Parathyroid adenoma (tissue), 2 donors: ENCODE results near the gene DCUN1D2.

Experiments
- H2AFZ ChIP-seq: fragments of 300-600 bp; sonication (generic); one replicate; pipeline ENCODE4 v1.7.0; 2017; ENCODE audit warnings: antibody characterized with exemption, mild to moderate bottlenecking
- H3K27ac ChIP-seq: fragments of 300-600 bp; sonication (generic); one replicate; pipeline ENCODE4 v1.7.0; 2017
- H3K27me3 ChIP-seq: fragments of 300-600 bp; sonication (generic); one replicate; pipeline ENCODE4 v1.7.0; 2017; ENCODE audit warnings: low read length; ENCODE audit not compliant: control insufficient read depth, insufficient read depth
- H3K36me3 ChIP-seq: fragments of 300-600 bp; sonication (generic); one replicate; pipeline ENCODE4 v1.7.0; 2017; ENCODE audit warnings: low read length; ENCODE audit not compliant: control insufficient read depth, insufficient read depth
- H3K4me1 ChIP-seq: fragments of 300-600 bp; sonication (generic); one replicate; pipeline ENCODE4 v1.7.0; 2017; ENCODE audit warnings: control low read depth
- H3K4me2 ChIP-seq: fragments of 300-600 bp; sonication (generic); one replicate; pipeline ENCODE4 v1.7.0; 2017; ENCODE audit warnings: low read length
- H3K4me3 ChIP-seq: fragments of 300-600 bp; sonication (generic); one replicate; pipeline ENCODE4 v1.7.0; 2017; ENCODE audit warnings: low read depth, low read length
- H3K79me2 ChIP-seq: fragments of 300-600 bp; sonication (generic); one replicate; pipeline ENCODE4 v1.7.0; 2017; ENCODE audit warnings: control low read depth
- H3K9ac ChIP-seq: fragments of 300-600 bp; sonication (generic); one replicate; pipeline ENCODE4 v1.7.0; 2017; ENCODE audit warnings: mild to moderate bottlenecking
- H3K9me3 ChIP-seq: fragments of 300-600 bp; sonication (generic); one replicate; pipeline ENCODE4 v1.7.0; 2017; ENCODE audit warnings: low read length; ENCODE audit not compliant: control insufficient read depth
- TF ChIP-seq, protein P1 (sequence below): fragments of 300-600 bp; sonication (generic); IDR thresholded peaks from one replicate; pipeline ENCODE4 v1.7.0; 2017; ENCODE audit warnings: antibody characterized with exemption, mild to moderate bottlenecking
- donor health status: primary hyperparathyroidism.

Gene DCUN1D2

GRCh38 chr13:113490496-113491417 is at the start of gene DCUN1D2:
Gene DCUN1D2, minus strand, starts transcription at chr13:113490711. Its CDS starts 42 bp downstream, at chr13:113490669.
- H3K79me2 ChIP-seq = peaks cover 19% of the 10 kb centered on the region
- H2AFZ ChIP-seq = peak within 1 kb of the TSS; percentile 78
- peak within 1 kb of the TSS; percentile 79 for H3K4me2 ChIP-seq
- H3K36me3 ChIP-seq = no peaks in the 10 kb centered on the region
- H3K27me3 ChIP-seq = no peaks in the 10 kb centered on the region
- TF ChIP-seq, protein P1, sequence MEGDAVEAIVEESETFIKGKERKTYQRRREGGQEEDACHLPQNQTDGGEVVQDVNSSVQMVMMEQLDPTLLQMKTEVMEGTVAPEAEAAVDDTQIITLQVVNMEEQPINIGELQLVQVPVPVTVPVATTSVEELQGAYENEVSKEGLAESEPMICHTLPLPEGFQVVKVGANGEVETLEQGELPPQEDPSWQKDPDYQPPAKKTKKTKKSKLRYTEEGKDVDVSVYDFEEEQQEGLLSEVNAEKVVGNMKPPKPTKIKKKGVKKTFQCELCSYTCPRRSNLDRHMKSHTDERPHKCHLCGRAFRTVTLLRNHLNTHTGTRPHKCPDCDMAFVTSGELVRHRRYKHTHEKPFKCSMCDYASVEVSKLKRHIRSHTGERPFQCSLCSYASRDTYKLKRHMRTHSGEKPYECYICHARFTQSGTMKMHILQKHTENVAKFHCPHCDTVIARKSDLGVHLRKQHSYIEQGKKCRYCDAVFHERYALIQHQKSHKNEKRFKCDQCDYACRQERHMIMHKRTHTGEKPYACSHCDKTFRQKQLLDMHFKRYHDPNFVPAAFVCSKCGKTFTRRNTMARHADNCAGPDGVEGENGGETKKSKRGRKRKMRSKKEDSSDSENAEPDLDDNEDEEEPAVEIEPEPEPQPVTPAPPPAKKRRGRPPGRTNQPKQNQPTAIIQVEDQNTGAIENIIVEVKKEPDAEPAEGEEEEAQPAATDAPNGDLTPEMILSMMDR = no peak
- H3K4me1 ChIP-seq = peaks cover 6% of the 10 kb centered on the region
- H3K4me3 ChIP-seq = peak within 1 kb of the TSS; percentile 64
- H3K9me3 ChIP-seq = no peaks in the 10 kb centered on the region
- H3K9ac ChIP-seq = no peak within 1 kb of the TSS
- peak within 1 kb of the TSS; percentile 47 for H3K27ac ChIP-seq

GRCh38 chr13:113539822-113540221 is 49.3 kb upstream of the DCUN1D2 start:
- H3K4me3 ChIP-seq = no peak overlapping the region
- H3K4me1 ChIP-seq = no peaks in the 10 kb centered on the region
- H3K79me2 ChIP-seq = peaks cover 8% of the 10 kb centered on the region
- H3K4me2 ChIP-seq = no peak overlapping the region
- H3K36me3 ChIP-seq = no peaks in the 10 kb centered on the region
- H3K9me3 ChIP-seq = no peaks in the 10 kb centered on the region
- no peak overlapping the region for H3K27ac ChIP-seq
- TF ChIP-seq, protein P1 = no peak
- no peak overlapping the region for H2AFZ ChIP-seq
- H3K9ac ChIP-seq = no peak overlapping the region
- no peaks in the 10 kb centered on the region for H3K27me3 ChIP-seq

GRCh38 chr13:113539176-113539575 is 48.7 kb upstream of the DCUN1D2 start:
- Histone ChIP-seq H3K4me2 (no peak overlapping the region), H3K27ac (no peak overlapping the region), H3K36me3 (no peaks in the 10 kb centered on the region)

DNA sequence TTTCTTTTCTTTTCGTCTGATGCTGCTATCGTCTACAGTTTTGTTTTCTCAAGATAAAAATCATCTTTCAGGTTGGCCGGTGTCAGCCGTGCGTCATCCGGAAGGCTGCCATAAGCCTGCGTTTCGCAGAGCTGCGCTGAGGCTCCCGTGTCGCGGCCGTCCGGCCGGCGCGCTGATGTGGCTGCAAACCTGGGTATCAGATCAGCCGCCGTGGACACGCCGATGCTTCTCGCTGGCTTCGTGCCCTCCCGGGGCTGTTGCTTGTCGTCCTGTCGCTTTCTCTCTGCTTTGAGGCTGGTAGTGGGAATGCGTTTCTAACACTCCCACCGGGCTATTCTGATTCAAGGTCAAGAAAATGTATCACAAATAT is 48.2 kb upstream of the DCUN1D2 start:
- Histone ChIP-seq H3K36me3 (no peaks in the 10 kb centered on the region), H3K4me3 (no peak overlapping the region), H3K9ac (no peak overlapping the region), H3K9me3 (no peaks in the 10 kb centered on the region), H2AFZ (no peak overlapping the region), H3K79me2 (peaks cover 3% of the 10 kb centered on the region), H3K4me2 (no peak overlapping the region), H3K27ac (no peak overlapping the region), H3K4me1 (no peaks in the 10 kb centered on the region), H3K27me3 (no peaks in the 10 kb centered on the region)
- TF ChIP-seq, protein P1 = no peak

More at GRCh38 chr13:113539176-113539575, 48.7 kb upstream of the DCUN1D2 start:
- Histone ChIP-seq H3K4me3 (no peak overlapping the region), H3K27me3 (no peaks in the 10 kb centered on the region), H3K9me3 (no peaks in the 10 kb centered on the region), H3K9ac (no peak overlapping the region), H2AFZ (no peak overlapping the region), H3K4me1 (no peaks in the 10 kb centered on the region), H3K79me2 (peaks cover 4% of the 10 kb centered on the region)
- TF ChIP-seq, protein P1 = no peak
